CD4-positive, alpha-beta T cell treated with Interleukin-15 for 1 hour (primary cell): ENCODE results near the gene BTBD9.
A peak's percentile ranks its signal among the peaks of the same experiment; 100 is the strongest.

Experiments used
- DNase-seq: peaks from one replicate; pipeline ENCODE4 v3.0.0-alpha.2; 2020

BTBD9 gene

GRCh38 chr6:38169977-38170526, 469.7 kb downstream of the BTBD9 start:
- DNase-seq, result no peak

DNA sequence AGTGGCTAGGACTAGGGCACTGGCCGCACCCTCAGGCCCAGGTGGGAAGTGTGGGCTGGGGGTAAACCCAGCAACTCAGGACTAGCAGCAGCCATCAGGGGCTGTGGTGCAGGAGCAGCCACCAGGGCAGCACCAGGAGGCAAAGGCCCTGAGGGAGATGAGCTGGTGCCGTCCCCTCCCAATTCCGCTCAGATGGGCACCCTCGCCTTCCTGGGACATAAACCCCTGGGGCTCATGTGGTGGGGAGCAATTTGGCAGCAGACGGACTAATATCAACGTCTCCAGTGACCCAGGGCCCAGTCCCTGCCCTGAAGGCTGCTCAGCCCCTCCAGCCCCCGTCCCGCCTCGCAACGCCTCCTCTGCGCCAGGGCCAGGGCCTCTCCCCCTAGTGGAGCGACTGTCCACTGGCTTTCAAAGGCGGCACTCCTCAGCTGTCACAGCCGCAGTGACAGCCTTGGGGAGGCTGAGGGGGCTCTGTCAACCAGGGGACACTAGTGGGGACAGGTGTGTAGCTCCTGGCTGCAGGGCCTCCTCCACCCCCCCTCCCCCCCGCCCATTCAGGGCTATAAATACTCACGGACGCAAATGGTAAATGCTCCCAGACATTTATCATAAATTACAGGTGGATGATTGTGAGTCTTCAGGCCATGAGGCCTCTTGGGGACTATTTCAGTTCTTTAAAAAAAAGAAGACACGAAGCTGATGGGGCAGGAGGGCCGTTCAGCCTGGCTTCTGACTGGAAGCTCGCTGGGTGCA, 470.3 kb downstream of the BTBD9 start:
- no peak for DNase-seq

DNA sequence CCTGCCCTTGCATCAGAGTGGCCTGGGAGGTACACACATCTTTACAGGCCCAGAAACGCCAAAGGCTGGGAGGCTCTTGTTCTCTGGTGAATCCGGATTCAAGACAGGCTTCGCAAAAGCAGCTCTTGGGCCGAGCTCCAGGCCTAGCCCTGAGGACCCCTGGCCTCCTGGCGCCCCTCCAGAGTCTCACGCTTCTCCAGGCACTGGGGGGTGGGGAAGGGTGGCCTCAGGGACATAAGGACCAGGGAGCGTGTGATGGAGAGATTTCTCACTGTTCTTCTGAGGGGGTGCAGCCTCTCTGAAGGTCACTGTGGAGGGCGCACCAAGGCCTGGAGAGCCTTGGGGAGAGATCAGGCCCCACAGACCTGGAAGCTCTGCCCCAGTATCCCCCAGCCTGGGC, 471.0 kb downstream of the BTBD9 start:
- DNase-seq, result no peak

DNA sequence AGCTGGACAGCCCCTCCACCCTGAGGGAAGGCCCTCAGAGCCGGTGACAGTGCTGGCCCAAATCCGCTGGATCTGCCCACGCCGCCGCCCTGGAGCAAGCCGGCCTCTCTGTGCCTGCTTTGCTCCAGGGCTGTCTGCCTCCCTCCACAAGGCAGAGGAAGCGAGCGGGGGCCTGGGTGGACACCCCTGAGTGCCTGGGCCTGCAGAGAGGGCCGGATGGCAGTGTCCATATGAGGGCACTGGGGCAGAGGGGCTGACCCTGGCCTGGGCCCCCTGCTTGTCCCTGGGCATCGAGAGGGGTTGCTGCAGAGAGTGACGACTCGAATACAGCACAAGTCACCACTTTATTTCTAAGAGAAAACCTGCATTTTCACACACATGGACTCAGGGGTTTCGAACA, 471.6 kb downstream of the BTBD9 start:
- no peak for DNase-seq

DNA sequence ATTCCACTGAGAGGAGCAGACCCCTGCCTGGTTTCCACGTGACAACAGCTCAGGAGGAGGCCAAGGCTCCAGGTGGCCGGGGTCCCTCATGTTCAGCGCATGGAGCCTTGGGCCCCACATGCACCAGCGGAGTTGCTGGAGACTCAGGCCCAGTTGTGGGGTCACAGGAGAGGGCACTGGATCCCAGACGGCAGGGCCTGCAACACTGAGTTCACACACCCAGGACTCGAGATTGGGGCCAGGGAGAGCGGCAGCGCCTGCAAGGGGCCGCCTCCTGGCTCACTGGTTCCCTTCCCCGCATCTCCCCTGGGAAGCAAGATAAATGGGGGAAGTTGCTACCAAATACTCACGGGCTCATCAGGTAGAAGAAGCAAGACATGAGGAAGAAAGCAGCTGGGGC, 472.1 kb downstream of the BTBD9 start:
- DNase-seq, result no peak

- no peak for DNase-seq
These were observed 473.1 kb downstream of the BTBD9 start for GRCh38 chr6:38166411-38167240.

- no peak for DNase-seq
These were observed 475.0 kb downstream of the BTBD9 start for GRCh38 chr6:38164671-38165108.

GRCh38 chr6:38164131-38164481, 475.6 kb downstream of the BTBD9 start:
- DNase-seq, result no peak

DNA sequence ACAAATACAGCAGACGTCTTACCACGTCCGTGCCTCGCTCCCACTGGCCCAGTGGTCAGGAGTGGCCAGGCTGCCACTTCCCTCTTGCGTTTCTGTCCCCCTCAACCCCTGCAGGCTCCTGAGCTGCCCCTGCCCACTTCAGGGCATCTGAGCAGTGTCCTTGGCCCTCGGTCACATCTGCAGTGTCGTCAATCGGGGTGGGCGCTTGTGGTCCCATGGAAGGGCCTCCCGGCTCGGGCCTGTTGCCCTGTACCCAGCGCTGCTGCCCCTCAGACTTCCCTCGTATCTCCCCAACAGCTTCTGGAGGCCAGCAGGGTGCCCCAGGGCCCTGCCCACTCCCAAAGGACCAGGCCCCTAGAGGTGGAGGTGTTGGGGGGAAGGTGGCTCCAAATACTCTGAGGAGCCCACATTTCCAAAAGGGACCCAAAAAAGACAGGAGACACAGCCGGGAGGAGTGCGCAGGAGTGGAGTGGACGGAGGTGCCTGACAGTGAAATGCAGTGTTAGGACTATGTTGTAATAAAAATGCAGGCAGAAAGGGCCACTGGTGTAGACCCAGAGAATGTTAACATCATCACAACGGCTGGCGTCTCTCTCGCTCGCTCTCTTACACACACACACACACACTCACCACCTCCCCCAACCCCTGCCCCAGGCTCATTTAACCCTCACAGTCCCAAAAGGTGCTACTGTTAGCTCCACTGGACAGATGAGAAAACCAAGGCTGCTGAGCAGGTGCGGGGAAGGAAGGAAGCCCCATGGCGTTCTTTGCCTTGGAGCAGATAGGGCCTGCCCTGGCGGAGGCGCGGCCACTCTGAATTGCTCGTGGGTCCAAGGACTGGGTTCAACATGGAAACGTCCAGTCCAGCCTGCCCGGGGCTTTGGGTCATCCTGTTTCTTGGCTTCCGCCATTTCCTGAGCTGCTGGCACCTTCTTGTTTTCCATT, 476.3 kb downstream of the BTBD9 start:
- DNase-seq, result no peak

- DNase-seq, result no peak
These were observed 477.1 kb downstream of the BTBD9 start for GRCh38 chr6:38162493-38163185.

DNA sequence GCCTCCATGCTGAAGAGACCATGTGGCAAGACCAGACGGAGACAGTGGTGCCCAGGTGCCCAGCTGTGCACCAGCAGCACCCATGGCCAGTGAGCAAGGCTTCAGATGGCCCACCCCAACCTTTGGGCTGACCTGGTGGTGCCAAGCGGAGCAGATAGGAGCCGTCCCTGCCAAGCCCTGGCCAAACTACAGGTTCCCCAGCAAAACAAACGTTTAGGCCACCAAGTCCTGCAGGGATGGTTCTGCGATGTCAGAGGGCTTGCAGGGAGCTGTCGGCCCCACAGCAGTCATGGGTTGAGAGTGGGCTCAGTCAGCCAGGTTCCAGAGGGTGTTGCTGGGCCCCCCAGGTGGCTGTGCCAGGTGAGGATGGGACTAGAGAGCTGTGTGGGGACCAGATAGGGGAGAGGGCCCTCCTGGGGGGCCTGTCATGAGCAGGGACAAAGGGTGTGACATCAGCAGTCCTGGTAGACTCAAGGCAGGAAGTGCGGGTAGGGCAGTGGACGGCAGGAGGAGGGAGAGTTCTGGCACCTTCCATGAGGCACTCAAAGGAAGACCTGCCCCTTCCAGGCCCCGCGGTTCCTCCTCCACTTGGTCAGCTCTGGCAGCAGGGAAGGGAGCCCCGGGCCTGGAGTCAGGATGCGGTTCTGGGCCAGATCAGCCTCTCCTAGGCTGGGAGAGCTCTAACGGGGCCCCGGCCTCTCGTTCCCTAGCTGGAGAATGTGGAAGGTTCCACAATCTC, 477.8 kb downstream of the BTBD9 start:
- DNase-seq, result no peak

- DNase-seq, result no peak
These were observed 478.4 kb downstream of the BTBD9 start for GRCh38 chr6:38161331-38161730.

DNA sequence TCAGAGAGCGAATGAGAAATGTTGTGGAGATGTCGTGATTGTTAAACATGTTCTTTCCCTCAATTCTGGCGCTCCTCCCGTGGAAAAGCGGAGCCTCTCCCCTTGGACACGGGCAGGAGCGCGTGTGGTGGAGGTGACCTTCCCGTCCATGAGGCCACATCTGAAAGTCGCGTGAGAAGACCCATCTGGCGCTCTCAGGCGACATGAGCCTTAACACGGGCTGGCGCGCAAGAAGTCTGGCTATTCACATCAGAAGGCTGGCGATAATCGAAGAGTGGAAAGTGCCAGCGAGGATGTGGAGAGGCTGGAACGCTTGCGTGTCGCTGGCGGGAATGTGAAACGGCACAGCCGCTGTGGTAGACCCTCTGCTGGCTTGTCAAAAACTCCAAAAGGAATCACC, 478.9 kb downstream of the BTBD9 start:
- no peak for DNase-seq

DNA sequence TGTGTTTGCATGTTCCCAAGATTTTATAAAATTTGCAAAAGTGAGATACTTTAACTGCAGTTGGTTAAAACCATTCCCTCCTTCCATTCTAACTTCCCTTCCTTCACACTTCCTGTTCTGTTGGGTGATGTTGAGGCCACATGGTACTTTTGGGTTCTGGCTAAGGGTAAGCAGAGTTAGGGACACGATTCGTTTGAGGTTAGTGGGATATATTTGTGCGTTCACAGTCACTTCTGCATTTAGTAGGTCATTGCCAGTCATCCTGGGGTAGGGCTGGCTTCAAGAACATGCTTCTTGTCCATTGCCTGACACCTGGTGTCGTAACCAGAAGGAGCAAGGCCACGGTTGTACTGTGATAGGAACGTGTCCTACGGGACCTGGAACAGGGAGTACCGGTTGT, 480.1 kb downstream of the BTBD9 start:
- no peak for DNase-seq

DNA sequence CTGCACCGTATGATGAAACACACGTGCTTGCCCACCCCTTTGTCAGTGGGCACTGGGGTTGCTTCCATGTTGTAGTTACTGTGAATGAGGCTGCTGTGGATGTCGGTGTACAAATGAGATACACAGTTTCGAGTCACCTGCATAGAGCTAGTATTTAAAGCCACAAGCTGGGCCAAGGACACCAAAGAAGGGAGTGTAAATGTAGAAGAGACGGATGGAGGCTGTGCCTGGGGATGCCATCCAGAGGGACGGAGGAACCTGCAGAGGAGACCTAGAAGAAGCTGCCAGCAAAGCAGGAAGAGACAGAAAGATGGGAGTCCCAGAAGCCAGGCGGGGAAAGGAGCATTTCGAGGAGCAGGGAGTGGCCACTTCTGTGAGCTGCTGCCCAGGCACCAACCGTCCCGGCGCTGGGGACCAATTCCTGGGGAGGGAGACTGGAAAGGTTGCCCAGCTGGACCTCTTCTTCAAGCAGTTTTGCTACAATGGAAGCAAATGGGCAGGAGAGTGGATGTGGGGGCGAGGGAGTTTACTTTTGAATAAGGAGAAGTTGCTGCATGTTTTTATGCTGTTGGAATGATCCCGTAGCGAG, 480.9 kb downstream of the BTBD9 start:
- DNase-seq, result no peak

DNA sequence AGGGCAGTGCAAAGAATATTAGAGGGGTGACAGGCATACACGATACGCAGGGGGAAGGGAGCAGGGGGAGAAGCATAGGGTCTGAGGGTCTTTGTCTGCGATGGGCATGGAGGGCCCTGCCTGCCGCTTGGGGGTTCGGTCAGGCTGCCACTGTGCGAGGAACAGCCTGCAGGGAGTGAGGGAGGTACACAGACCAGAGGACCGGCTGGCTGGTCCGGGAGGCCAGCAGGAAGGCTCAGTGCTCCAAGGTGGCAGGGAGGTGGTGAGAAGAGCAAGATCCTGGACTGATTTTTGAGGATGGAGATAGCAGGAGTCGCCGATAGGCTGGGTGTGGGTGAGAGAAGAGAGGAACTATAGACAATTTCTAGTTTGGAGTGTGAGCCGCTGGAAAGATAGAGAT, 481.8 kb downstream of the BTBD9 start:
- no peak for DNase-seq

- DNase-seq, result no peak
These were observed 482.7 kb downstream of the BTBD9 start for GRCh38 chr6:38156818-38157565.

GRCh38 chr6:38155621-38156204, 484.0 kb downstream of the BTBD9 start:
- no peak for DNase-seq

- peak; percentile 65 for DNase-seq
These were observed 484.6 kb downstream of the BTBD9 start for GRCh38 chr6:38155144-38155543.

GRCh38 chr6:38154731-38155130, 485.0 kb downstream of the BTBD9 start:
- DNase-seq, result no peak
